Osteoblast (primary cell): ENCODE measurements around the gene SLC9A1. TPM values are rescaled to one million over a fixed set of nuclear protein-coding genes. Genes with fewer than 3 reads are reported as not detected.

Experiments used
- DNase-seq: peaks from one replicate; pipeline ENCODE4 v3.0.0; 2011; ENCODE audit warnings: low spot score, mixed read lengths; ENCODE audit not compliant: insufficient read length; ENCODE audit errors: missing footprints
- H2AFZ ChIP-seq: 2 replicates; pipeline ENCODE4 v1.6.0; 2011; ENCODE audit warnings: mild to moderate bottlenecking, low read length
- H3K27ac ChIP-seq: 2 replicates; pipeline ENCODE4 v1.5.1; 2011; ENCODE audit warnings: mild to moderate bottlenecking, low read depth, low read length, moderate library complexity
- H3K27me3 ChIP-seq: 2 replicates; pipeline ENCODE4 v1.6.0; 2012; ENCODE audit warnings: mild to moderate bottlenecking, control low read depth, inconsistent platforms, low read length, moderate library complexity; ENCODE audit not compliant: insufficient read depth
- H3K36me3 ChIP-seq: 2 replicates; pipeline ENCODE4 v1.5.1; 2011; ENCODE audit warnings: mild to moderate bottlenecking, low read length, control low read depth, moderate library complexity; ENCODE audit not compliant: insufficient read depth
- H3K4me1 ChIP-seq: 2 replicates; pipeline ENCODE4 v1.5.1; 2011; ENCODE audit warnings: mild to moderate bottlenecking, low read length, control low read depth, moderate library complexity; ENCODE audit not compliant: insufficient read depth
- H3K4me2 ChIP-seq: 2 replicates; pipeline ENCODE4 v1.6.0; 2011; ENCODE audit warnings: mild to moderate bottlenecking, low read length; ENCODE audit not compliant: insufficient read depth
- H3K4me3 ChIP-seq: fragments of 200-600 bp; sonication (generic); 3 replicates; pipeline ENCODE4 v1.5.1; 2012; ENCODE audit warnings: mild to moderate bottlenecking, low read length, inconsistent platforms; ENCODE audit not compliant: insufficient read depth
- H3K79me2 ChIP-seq: 2 replicates; pipeline ENCODE4 v1.6.0; 2012; ENCODE audit warnings: mild to moderate bottlenecking, low read length, control low read depth, inconsistent platforms; ENCODE audit not compliant: insufficient read depth
- H3K9me3 ChIP-seq: 2 replicates; pipeline ENCODE4 v1.5.1; 2011; ENCODE audit warnings: low read depth, low read length, control low read depth
- H4K20me1 ChIP-seq: 2 replicates; pipeline ENCODE4 v1.6.0; 2012; ENCODE audit warnings: mild to moderate bottlenecking, low read length, control low read depth; ENCODE audit not compliant: insufficient read depth
- CTCF ChIP-seq: IDR thresholded peaks from 2 replicates; pipeline ENCODE4 v1.5.1; 2011; ENCODE audit warnings: mild to moderate bottlenecking, low read depth, low read length, moderate library complexity; ENCODE audit errors: extremely low read depth
- total RNA-seq: library from RNA; depleted of rRNA; stranded (reverse); fragments of >200 nt; gene quantifications from 2 replicates; pipeline ENCODE4 v1.2.3, GENCODE V29; 2012

Gene SLC9A1
- total RNA-seq, 1 donor = 7.6 TPM

GRCh38 chr1:27124405-27124804 lies 30.5 kb downstream of the SLC9A1 start:
- Histone ChIP-seq H4K20me1 (peaks cover 2% of the 10 kb centered on the region), H3K4me2 (no peak overlapping the region), H3K4me1 (peaks cover 18% of the 10 kb centered on the region), H3K4me3 (no peak overlapping the region), H3K9me3 (no peaks in the 10 kb centered on the region), H3K27me3 (no peaks in the 10 kb centered on the region), H3K79me2 (peaks cover 45% of the 10 kb centered on the region), H2AFZ (no peak overlapping the region), H3K36me3 (no peaks in the 10 kb centered on the region), H3K27ac (no peak overlapping the region)
- DNase-seq = no peak
- no peak for TF ChIP-seq CTCF

GRCh38 chr1:27122652-27123051 lies 32.3 kb downstream of the SLC9A1 start:
- no peak for TF ChIP-seq CTCF
- H3K4me3 ChIP-seq = peak overlapping the region; percentile 15
- H3K27ac ChIP-seq = peak overlapping the region; percentile 51
- peaks cover 36% of the 10 kb centered on the region for H3K4me1 ChIP-seq
- DNase-seq = peak; percentile 92
- peaks cover 41% of the 10 kb centered on the region for H3K79me2 ChIP-seq
- H3K36me3 ChIP-seq = no peaks in the 10 kb centered on the region
- no peak overlapping the region for H2AFZ ChIP-seq
- H3K4me2 ChIP-seq = peak overlapping the region; percentile 57
- no peaks in the 10 kb centered on the region for H3K27me3 ChIP-seq
- peaks cover 2% of the 10 kb centered on the region for H4K20me1 ChIP-seq
- H3K9me3 ChIP-seq = no peaks in the 10 kb centered on the region

- peaks cover 48% of the 10 kb centered on the region for H3K4me1 ChIP-seq
- H4K20me1 ChIP-seq = peaks cover 8% of the 10 kb centered on the region
- no peak for TF ChIP-seq CTCF
These were observed 34.1 kb downstream of the SLC9A1 start for GRCh38 chr1:27120854-27121253.

GRCh38 chr1:27118440-27118689 lies 36.6 kb downstream of the SLC9A1 start:
- H3K27me3 ChIP-seq = no peaks in the 10 kb centered on the region
- peak overlapping the region; percentile 47 for H3K4me2 ChIP-seq
- peaks cover 48% of the 10 kb centered on the region for H3K4me1 ChIP-seq
- H2AFZ ChIP-seq = no peak overlapping the region
- H4K20me1 ChIP-seq = peaks cover 8% of the 10 kb centered on the region
- H3K27ac ChIP-seq = peak overlapping the region; percentile 76
- no peak for TF ChIP-seq CTCF
- H3K9me3 ChIP-seq = no peaks in the 10 kb centered on the region
- no peak overlapping the region for H3K4me3 ChIP-seq
- H3K36me3 ChIP-seq = no peaks in the 10 kb centered on the region
- DNase-seq = no peak
- H3K79me2 ChIP-seq = peaks cover 69% of the 10 kb centered on the region

More at GRCh38 chr1:27120854-27121253, 34.1 kb downstream of the SLC9A1 start:
- Histone ChIP-seq H3K4me3 (no peak overlapping the region), H3K27me3 (no peaks in the 10 kb centered on the region), H3K27ac (peak overlapping the region; percentile 19), H3K4me2 (no peak overlapping the region), H2AFZ (no peak overlapping the region), H3K36me3 (no peaks in the 10 kb centered on the region), H3K9me3 (no peaks in the 10 kb centered on the region), H3K79me2 (peaks cover 50% of the 10 kb centered on the region)
- DNase-seq = no peak
